Activated T-cell treated with anti-CD3 and anti-CD28 coated beads, Interleukin-2, amount 50 U/mL, for 4 hours (primary cell): ENCODE measurements around the gene FSTL3. TPM values are rescaled to one million over a fixed set of nuclear protein-coding genes. Genes with fewer than 3 reads are reported as not detected.
A peak's percentile ranks its signal among the peaks of the same experiment; 100 is the strongest.
"Not testable (repeated sequence)": the region's sequence is repeated elsewhere in the genome, so short reads cannot be mapped to it uniquely, and the experiment has no call there.

ENCODE experiments used
- ATAC-seq, 2 donors: fragments of 200-7000 bp; cut with Tn5 transposase; one replicate each; pipeline ENCODE4 v1.10.0; 2021
- DNase-seq: peaks from one replicate; pipeline ENCODE4 v3.0.0-alpha.2; 2020
- H3K27me3 Mint-ChIP-seq: one replicate; pipeline ENCODE4 v1.8.0; 2021; ENCODE audit warnings: low read depth, mixed read lengths
- H3K36me3 Mint-ChIP-seq: one replicate; pipeline ENCODE4 v1.8.0; 2022; ENCODE audit warnings: mixed read lengths; ENCODE audit not compliant: insufficient read depth
- H3K4me1 Mint-ChIP-seq: one replicate; pipeline ENCODE4 v1.8.0; 2021; ENCODE audit warnings: low read depth, mixed read lengths
- H3K4me3 Mint-ChIP-seq: one replicate; pipeline ENCODE4 v1.8.0; 2021; ENCODE audit warnings: mild to moderate bottlenecking, moderate library complexity, mixed read lengths
- H3K9me3 Mint-ChIP-seq: one replicate; pipeline ENCODE4 v1.8.0; 2021; ENCODE audit warnings: mixed read lengths
- total RNA-seq, 3 donors: library from RNA; stranded (reverse); gene quantifications; one replicate each; pipeline ENCODE4 v1.2.1, GENCODE V29; 2021

Gene FSTL3
- total RNA-seq, 3 donors from 2014 or later = 8.0 to 9.9 (median 8.3) TPM

DNA sequence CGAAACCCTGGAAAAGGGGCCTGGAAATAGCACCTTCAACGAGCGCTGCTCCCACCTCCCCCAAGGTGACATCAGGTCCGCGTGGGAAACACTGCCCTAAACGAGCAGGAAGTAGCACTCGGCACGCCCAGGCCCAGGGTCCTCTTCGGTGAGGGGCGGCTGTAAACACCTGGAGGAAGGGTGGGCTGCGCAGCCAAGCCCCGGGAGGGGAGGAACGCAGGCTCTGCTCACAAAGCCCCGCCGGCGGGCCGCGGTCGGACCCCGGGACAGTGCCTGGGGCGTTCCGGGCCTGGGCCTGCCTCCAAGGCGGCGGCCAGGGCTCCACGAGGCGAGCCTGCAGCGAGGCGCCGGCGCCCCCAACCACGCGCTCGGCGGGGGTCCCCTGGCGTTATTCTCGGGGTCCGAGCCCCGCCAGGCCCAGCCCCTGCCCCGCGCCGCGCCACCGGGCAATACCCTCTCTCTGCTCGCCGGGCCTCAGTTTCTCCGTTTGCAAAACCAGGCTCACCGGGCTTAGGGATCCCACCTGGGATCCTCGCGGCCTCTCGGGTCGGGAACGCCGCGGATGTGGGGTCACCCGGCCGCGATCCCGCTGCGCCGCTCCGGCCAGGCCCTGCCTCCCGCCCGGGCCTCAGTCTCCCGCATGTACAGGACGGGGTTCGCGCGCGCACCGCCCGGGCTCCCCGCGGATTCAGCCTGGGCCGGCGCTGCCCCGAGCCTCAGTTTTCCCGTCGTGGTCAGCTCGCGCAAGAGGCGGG is 13.8 kb upstream of the FSTL3 start:
- peaks cover 40% of the 10 kb centered on the region for H3K4me1 Mint-ChIP-seq
- H3K9me3 Mint-ChIP-seq = no peaks in the 10 kb centered on the region

DNA sequence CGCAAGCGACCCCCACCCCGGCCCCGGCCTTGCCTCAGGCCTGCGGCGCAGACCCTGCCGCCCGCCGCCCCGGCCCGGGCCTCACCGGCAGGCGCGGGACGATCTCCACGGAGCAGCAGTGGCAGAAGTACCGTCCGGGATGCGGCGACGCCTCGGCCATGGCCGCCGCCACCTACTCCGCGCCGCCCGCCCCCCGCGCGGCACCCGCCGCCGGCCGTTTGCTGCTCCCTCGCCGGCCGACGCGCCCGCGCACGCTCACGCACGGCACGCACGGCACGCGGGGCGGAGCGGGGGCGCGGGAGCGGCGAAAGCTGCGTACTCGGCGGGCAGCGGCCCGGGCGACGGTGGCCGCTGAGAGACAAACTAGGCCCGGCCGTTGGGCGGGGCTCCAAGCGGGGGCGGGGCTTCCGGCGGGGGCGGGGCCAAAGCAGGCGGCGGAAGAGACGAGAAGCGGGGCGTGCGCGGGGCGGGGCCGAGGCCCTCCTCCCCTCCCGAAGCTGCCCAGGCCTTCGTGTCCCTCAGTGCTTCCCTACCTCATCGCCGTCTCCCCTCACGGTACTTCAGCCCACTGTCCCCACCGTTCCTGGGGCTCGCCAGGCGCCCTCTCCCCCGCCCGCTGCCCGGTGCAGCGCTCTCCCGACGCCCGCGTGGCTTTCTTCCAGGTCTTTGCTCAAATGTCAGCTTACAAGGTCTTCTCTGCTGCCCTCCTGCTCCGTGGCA is 13.1 kb upstream of the FSTL3 start, which contains the start of gene RNF126:
Gene RNF126, minus strand, starts transcription at position 253 of the 720 bp plus-strand sequence. Its CDS starts 93 bp downstream, at position 160.
- H3K9me3 Mint-ChIP-seq = no peaks in the 10 kb centered on the region
- no peaks in the 10 kb centered on the region for H3K27me3 Mint-ChIP-seq
- peaks cover 3% of the 10 kb centered on the region for H3K36me3 Mint-ChIP-seq
- peak; percentile 94 for DNase-seq
- ATAC-seq = peak; percentile 55 to 60
- H3K4me3 Mint-ChIP-seq = peak within 1 kb of the TSS; percentile 96
- H3K4me1 Mint-ChIP-seq = peaks cover 35% of the 10 kb centered on the region

More for the DNA sequence above, 13.8 kb upstream of the FSTL3 start:
- Mint-ChIP-seq H3K4me3 (peak overlapping the region; percentile 96), H3K27me3 (no peaks in the 10 kb centered on the region), H3K36me3 (peaks cover 3% of the 10 kb centered on the region)
- DNase-seq (peak; percentile 68), ATAC-seq (peak; percentile 36 to 37)

- Mint-ChIP-seq H3K4me3 (peak overlapping the region; percentile 75), H3K9me3 (no peaks in the 10 kb centered on the region), H3K36me3 (peaks cover 3% of the 10 kb centered on the region), H3K4me1 (peaks cover 32% of the 10 kb centered on the region), H3K27me3 (no peaks in the 10 kb centered on the region)
- no peak for DNase-seq
- ATAC-seq = no peak
These were observed 12.5 kb upstream of the FSTL3 start for GRCh38 chr19:663682-664117.

- Mint-ChIP-seq H3K9me3 (no peaks in the 10 kb centered on the region), H3K4me1 (peaks cover 22% of the 10 kb centered on the region), H3K27me3 (peaks cover 3% of the 10 kb centered on the region), H3K4me3 (peak overlapping the region; percentile 65), H3K36me3 (peaks cover 1% of the 10 kb centered on the region)
- peak; percentile 83 for DNase-seq
- no peak for ATAC-seq
These were observed 11.2 kb upstream of the FSTL3 start for GRCh38 chr19:664913-665443.

GRCh38 chr19:666985-667573 is 9.1 kb upstream of the FSTL3 start:
- not testable (repeated sequence) for H3K27me3 Mint-ChIP-seq
- H3K4me1 Mint-ChIP-seq = peaks cover 13% of the 10 kb centered on the region

GRCh38 chr19:668675-669434 is 7.3 kb upstream of the FSTL3 start:
- not testable (repeated sequence) for H3K9me3 Mint-ChIP-seq, H3K4me3 Mint-ChIP-seq, H3K36me3 Mint-ChIP-seq, H3K27me3 Mint-ChIP-seq, H3K4me1 Mint-ChIP-seq, ATAC-seq, DNase-seq

More at GRCh38 chr19:666985-667573, 9.1 kb upstream of the FSTL3 start:
- ATAC-seq, H3K9me3 Mint-ChIP-seq, H3K36me3 Mint-ChIP-seq, DNase-seq, H3K4me3 Mint-ChIP-seq: not testable (repeated sequence)

- ATAC-seq (peak in 1 of 2 donors; percentile 46), DNase-seq (no peak)
- Mint-ChIP-seq H3K4me3 (no peak overlapping the region), H3K4me1 (peaks cover 2% of the 10 kb centered on the region), H3K27me3 (peaks cover 18% of the 10 kb centered on the region), H3K9me3 (no peaks in the 10 kb centered on the region), H3K36me3 (no peaks in the 10 kb centered on the region)
These were observed 5.5 kb upstream of the FSTL3 start for GRCh38 chr19:670609-671075.

- DNase-seq (no peak), ATAC-seq (no peak)
- no peak overlapping the region for H3K4me3 Mint-ChIP-seq
- peaks cover 24% of the 10 kb centered on the region for H3K27me3 Mint-ChIP-seq
- no peaks in the 10 kb centered on the region for H3K9me3 Mint-ChIP-seq
- no peaks in the 10 kb centered on the region for H3K36me3 Mint-ChIP-seq
- H3K4me1 Mint-ChIP-seq = peaks cover 6% of the 10 kb centered on the region
These were observed 1.7 kb upstream of the FSTL3 start for GRCh38 chr19:674282-675151.

- no peaks in the 10 kb centered on the region for H3K36me3 Mint-ChIP-seq
- DNase-seq (no peak), ATAC-seq (no peak)
- H3K4me3 Mint-ChIP-seq = no peak overlapping the region
- H3K4me1 Mint-ChIP-seq = peaks cover 6% of the 10 kb centered on the region
- no peaks in the 10 kb centered on the region for H3K9me3 Mint-ChIP-seq
- peaks cover 24% of the 10 kb centered on the region for H3K27me3 Mint-ChIP-seq
These were observed 219 bp upstream of the FSTL3 start for GRCh38 chr19:676007-676338.

DNA sequence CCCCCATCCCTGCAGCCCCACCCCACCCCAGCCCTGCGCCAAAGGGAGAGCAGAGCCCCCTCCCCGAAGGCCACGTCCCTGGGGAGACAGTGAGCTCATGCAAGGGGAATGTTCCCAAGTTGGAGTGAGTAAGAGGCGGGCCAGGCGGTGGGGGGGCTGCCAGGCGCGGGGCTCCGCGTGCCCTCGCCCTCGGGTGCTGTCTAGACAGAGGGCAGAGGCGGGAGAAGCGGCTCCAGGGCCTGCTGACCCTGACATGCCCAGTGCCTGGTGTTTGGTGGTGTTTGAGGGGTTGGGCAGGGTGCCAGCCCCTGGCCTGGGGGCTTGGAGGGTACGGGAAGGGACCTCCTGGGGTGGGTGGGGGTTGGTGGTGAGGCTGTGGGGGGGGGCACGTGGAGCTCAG is 1.0 kb downstream of the FSTL3 start:
- peaks cover 6% of the 10 kb centered on the region for H3K4me1 Mint-ChIP-seq
- H3K9me3 Mint-ChIP-seq = no peaks in the 10 kb centered on the region
- H3K4me3 Mint-ChIP-seq = no peak overlapping the region
- H3K27me3 Mint-ChIP-seq = peaks cover 24% of the 10 kb centered on the region
- ATAC-seq (no peak), DNase-seq (no peak)
- no peaks in the 10 kb centered on the region for H3K36me3 Mint-ChIP-seq

DNA sequence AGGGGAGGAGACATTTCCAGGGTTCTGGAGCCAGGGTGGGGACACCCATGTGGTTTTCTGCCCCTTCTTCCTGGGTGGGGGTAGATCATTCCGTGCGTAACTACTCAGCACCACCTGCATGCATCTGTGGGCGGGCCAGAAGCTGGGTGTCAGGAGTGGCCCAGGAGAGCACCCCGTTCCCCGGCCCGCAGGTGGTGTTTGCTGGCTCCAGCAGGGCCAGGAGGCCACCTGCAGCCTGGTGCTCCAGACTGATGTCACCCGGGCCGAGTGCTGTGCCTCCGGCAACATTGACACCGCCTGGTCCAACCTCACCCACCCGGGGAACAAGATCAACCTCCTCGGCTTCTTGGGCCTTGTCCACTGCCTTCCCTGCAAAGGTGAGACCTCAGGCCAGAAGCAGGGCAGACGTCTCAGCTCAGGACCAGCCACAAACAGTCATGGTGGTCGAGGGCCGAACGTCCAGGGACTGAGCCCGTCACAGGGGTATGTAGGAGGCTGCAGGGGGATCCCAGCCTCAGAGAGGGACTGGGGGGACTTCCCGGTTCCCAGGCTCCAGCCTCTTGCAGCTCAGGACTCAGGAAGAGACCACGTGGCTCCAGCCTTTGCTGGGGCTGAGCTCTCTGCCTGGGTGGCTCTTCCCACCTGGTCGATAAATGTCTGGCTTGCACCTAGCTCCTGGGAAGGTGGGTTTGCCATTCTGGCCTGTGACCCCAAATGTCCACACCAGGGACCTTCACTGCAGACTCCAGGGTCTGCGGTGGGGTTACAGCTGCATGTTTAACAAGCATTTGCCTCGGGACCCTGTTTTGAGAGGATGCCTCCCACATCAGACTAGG is 1.6 kb downstream of the FSTL3 start:
- ATAC-seq (no peak), DNase-seq (no peak)
- Mint-ChIP-seq H3K4me1 (peaks cover 6% of the 10 kb centered on the region), H3K27me3 (peaks cover 24% of the 10 kb centered on the region), H3K4me3 (no peak overlapping the region), H3K9me3 (no peaks in the 10 kb centered on the region), H3K36me3 (no peaks in the 10 kb centered on the region)

DNA sequence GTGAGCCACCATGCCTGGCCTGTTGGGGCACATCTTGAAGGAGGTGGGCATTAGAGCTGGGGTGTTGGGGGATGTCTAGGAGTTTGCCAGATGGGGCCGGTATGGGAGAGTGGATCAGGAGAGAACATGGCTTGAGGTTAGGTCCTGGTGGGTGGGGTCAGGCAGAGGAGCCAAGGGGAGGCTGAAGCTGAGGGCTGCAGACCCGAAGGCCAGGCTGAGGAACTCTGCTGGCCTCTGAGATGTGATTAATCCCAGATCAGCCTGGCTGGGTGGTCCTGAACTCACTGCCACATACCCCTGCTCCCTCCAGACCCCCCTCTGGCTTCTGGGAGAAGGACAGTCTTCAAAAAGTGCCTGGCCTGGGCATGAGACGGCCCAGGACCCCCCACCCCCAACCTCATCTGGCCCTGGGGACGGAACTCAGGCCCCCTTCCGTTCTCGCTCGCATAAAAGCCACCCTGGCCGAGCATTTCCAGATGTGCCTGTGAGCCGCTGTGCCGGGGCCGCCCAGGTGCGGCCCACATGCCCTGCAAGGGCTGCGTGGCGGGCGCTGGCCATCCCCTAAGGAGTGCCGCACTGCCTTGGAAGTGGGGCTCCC is 2.7 kb downstream of the FSTL3 start:
- H3K9me3 Mint-ChIP-seq = no peaks in the 10 kb centered on the region
- DNase-seq (no peak), ATAC-seq (no peak)
- peaks cover 20% of the 10 kb centered on the region for H3K27me3 Mint-ChIP-seq
- peak overlapping the region; percentile 72 for H3K4me3 Mint-ChIP-seq
- H3K36me3 Mint-ChIP-seq = no peaks in the 10 kb centered on the region
- peaks cover 6% of the 10 kb centered on the region for H3K4me1 Mint-ChIP-seq
